ENCODE results near the gene PPHLN1. TPM values are rescaled to one million over a fixed set of nuclear protein-coding genes. Genes with fewer than 3 reads are reported as not detected.

The PPHLN1 gene
- total RNA-seq, 1 donor from 2014 or later = 1.7 TPM

GRCh38 chr12:42410340-42410739 lies 84.4 kb downstream of the PPHLN1 start:
- H3K9me3 ChIP-seq = no peaks in the 10 kb centered on the region
- H3K4me3 ChIP-seq = no peak overlapping the region
- TF ChIP-seq CTCF (IDR thresholded peaks at IDR 0.05) = no peak
- intact Hi-C loops (cut with DNase I) = loop anchor here (10.0 kb wide), 1 partner anchor 176 kb away; the partner anchor contains the start of gene YAF2
- H3K36me3 ChIP-seq = peaks cover 0 to 7% of the 10 kb centered on the region in 2 donors
- no peak overlapping the region for H3K27ac ChIP-seq
- no peaks in the 10 kb centered on the region for H3K4me1 ChIP-seq
- DNase-seq (ENCODE audit: low spot score in 2 of 2) = no peak
- H3K27me3 ChIP-seq = no peaks in the 10 kb centered on the region

DNA sequence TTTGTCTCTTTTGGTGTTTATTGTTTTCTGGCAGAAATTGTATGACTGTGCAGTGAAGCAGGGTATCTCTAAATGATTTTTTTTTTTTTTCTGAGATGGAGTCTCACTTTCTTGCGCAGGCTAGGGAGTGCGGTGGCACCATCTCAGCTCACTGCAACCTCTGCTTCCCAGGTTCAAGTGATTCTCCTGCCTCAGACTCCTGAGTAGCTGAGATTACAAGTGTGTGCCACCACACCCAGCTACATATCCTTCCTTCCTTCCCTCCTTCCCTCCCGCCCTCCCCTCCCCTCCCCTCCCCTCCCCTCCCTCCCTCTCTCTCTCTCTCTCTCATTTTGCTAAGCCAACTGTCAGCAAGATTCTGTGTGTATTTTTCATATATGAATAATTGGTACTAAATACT lies 94.4 kb downstream of the PPHLN1 start:
- intact Hi-C loops (cut with DNase I) = no loop called here
- no peak for DNase-seq (ENCODE audit: low spot score in 2 of 2)
- no peak for TF ChIP-seq CTCF (IDR thresholded peaks at IDR 0.05)

DNA sequence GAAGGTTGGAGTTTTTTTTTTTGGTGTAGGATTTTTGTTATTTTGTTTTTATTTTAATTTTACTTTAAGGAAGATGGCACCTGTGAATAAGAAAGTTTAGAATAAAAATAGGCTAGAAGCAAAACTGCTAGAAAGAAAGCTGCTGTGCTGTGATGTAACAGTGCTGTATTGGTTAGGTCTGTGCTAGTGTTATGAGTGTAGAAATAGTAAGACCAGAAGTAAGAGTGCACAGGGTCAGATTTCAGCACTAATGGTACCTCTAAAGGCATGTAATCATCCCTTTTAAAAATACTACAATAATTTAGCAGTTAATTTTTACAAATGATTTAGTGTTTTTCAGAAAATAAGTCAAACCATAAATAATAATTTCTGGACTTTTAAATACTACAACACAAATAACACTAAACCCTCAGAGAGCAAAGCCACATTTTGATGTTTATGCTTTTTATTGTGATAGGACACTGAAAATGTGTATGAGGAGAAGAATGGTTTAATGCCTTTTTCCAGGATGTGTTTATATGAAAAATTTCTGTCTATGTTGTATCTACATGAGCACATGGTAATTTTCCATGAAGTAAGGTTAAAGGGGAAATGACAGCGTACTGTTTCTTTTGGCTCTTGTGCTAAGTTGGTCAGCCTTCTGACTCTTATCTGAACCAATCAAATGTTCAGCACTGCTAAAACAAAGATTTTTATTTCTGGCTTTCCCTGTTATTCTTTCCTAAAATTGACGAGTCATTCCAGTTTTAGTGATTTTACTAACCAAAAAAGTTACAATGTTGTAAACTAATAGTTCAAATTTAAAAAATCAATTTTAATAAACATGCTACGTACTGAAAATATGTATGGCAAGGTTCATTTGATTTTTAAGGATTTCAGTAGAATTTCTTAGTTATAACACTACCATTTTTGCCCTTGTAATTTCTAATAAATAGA lies 96.1 kb downstream of the PPHLN1 start:
- peak overlapping the region; percentile 56 to 79 for H3K27ac ChIP-seq
- peak overlapping the region; percentile 12 to 21 for H3K4me3 ChIP-seq

More for the DNA sequence above, 94.4 kb downstream of the PPHLN1 start:
- H3K4me3 ChIP-seq = no peak overlapping the region
- H3K27me3 ChIP-seq = no peaks in the 10 kb centered on the region
- peaks cover 5 to 31% of the 10 kb centered on the region in 2 donors for H3K4me1 ChIP-seq
- H3K27ac ChIP-seq = no peak overlapping the region
- H3K9me3 ChIP-seq = no peaks in the 10 kb centered on the region
- no peaks in the 10 kb centered on the region for H3K36me3 ChIP-seq

DNA sequence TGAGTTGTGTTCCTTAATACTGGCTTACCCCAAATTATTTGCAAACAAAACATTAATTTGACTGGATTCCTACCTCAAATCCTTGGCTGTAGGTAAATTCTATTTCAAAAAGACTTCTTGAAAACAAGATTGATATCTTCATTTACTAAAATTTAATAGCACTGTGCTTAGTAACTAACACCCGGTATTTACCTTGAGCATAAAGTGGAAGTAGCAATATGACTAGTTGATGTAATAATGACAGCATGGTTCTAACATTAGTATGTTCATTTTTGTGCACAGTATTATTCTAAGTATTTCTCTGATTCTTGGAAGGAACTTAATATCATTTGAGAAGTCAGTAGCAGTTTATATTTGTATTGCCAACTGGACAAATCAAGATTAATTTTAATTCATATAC lies 96.8 kb downstream of the PPHLN1 start:
- H3K36me3 ChIP-seq = no peaks in the 10 kb centered on the region
- H3K27me3 ChIP-seq = no peaks in the 10 kb centered on the region
- peak overlapping the region; percentile 56 to 79 for H3K27ac ChIP-seq
- no peaks in the 10 kb centered on the region for H3K9me3 ChIP-seq
- DNase-seq (ENCODE audit: low spot score in 2 of 2) = no peak
- intact Hi-C loops (cut with DNase I) = loop anchor here (1.0 kb wide), 1 partner anchor 61 kb away; no protein-coding TSS in a partner anchor
- no peak for TF ChIP-seq CTCF (IDR thresholded peaks at IDR 0.05)
- H3K4me1 ChIP-seq = peaks cover 5 to 31% of the 10 kb centered on the region in 2 donors
- peak overlapping the region; percentile 12 to 21 for H3K4me3 ChIP-seq

More for the DNA sequence above, 96.1 kb downstream of the PPHLN1 start:
- peaks cover 5 to 31% of the 10 kb centered on the region in 2 donors for H3K4me1 ChIP-seq
- TF ChIP-seq CTCF (IDR thresholded peaks at IDR 0.05) = no peak
- H3K27me3 ChIP-seq = no peaks in the 10 kb centered on the region
- H3K36me3 ChIP-seq = no peaks in the 10 kb centered on the region
- no peaks in the 10 kb centered on the region for H3K9me3 ChIP-seq
- intact Hi-C loops (cut with DNase I) = loop anchor here (1.0 kb wide), 1 partner anchor 61 kb away; no protein-coding TSS in a partner anchor
- DNase-seq (ENCODE audit: low spot score in 2 of 2) = no peak

- Histone ChIP-seq H3K27me3 (no peaks in the 10 kb centered on the region), H3K4me3 (no peak overlapping the region), H3K36me3 (no peaks in the 10 kb centered on the region), H3K9me3 (no peaks in the 10 kb centered on the region), H3K27ac (no peak overlapping the region), H3K4me1 (peaks cover 5 to 25% of the 10 kb centered on the region in 2 donors)
- TF ChIP-seq CTCF (IDR thresholded peaks at IDR 0.05) = no peak
- DNase-seq (ENCODE audit: low spot score in 2 of 2) = no peak
- intact Hi-C loops (cut with DNase I) = no loop called here
These were observed 100.8 kb downstream of the PPHLN1 start for GRCh38 chr12:42426746-42427145.

Measured in ascending aorta (tissue), 2 donors.